HepG2 (cell line): ENCODE data around the gene FYB1. TPM values are rescaled to one million over a fixed set of nuclear protein-coding genes. Genes with fewer than 3 reads are reported as not detected.

ENCODE experiments used
- ATAC-seq: fragments of 200-7000 bp; cut with Tn5 transposase; 3 replicates; pipeline ENCODE4 v1.9.1; 2020; ENCODE audit warnings: mild to moderate bottlenecking, moderate library complexity
- BruUV-seq: library from RNA; stranded (reverse); fragments of 400-500 nt; replicated peaks from 2 replicates; lab custom pipeline; 2021; lab: Mats Ljungman, UMichigan
- CTCF ChIA-PET: fragments of 300-600 bp; formaldehyde crosslinking; extraction: SDS; loops from one replicate; lab custom pipeline; 2021; ENCODE audit warnings: low total read pairs, inconsistent platforms, low intra/inter-chr PET ratio; lab: Yijun Ruan, JAX
- POLR2A ChIA-PET: fragments of 350-600 bp; sonication (Branson Sonifier 250); formaldehyde crosslinking; loops from one replicate; lab custom pipeline; 2020; ENCODE audit warnings: antibody characterized with exemption, inconsistent platforms; lab: Yijun Ruan, JAX
- DNase-seq: peaks from one replicate; pipeline ENCODE4 v3.0.0-alpha.2; 2015; ENCODE audit warnings: low spot score
- FAIRE-seq: peaks from 3 replicates; lab custom pipeline; 2011; peaks lifted over from hg19 to GRCh38; lab: Jason Lieb, UNC
- H2AFZ ChIP-seq: one replicate; pipeline ENCODE4 v1.6.1; 2011; ENCODE audit warnings: low read length, inconsistent platforms
- H3K27ac ChIP-seq: fragments of 300-600 bp; 3 replicates; pipeline ENCODE4 v1.8.0; 2011; ENCODE audit warnings: mixed run types, mild to moderate bottlenecking, mixed read lengths, low read length, inconsistent platforms; ENCODE audit not compliant: insufficient read depth; ENCODE audit errors: extremely low read length
- H3K27me3 ChIP-seq, 2 experiments: fragments of 200-600 bp in 1 of 2; 2 replicates in 1 of 2; 3 replicates in 1 of 2; pipeline versions ENCODE4 v1.6.0 to v1.8.0; 2011; ENCODE audit warnings: low read length in 2 of 2, mild to moderate bottlenecking in 2 of 2, moderate library complexity in 2 of 2, inconsistent platforms in 1 of 2; ENCODE audit not compliant: insufficient read depth in 2 of 2, control insufficient read depth in 1 of 2
- H3K36me3 ChIP-seq, 2 experiments: fragments of 200-600 bp in 1 of 2; replicated peaks in 1 of 2; 2 replicates in 1 of 2; 3 replicates in 1 of 2; pipeline versions ENCODE4 v1.5.1 to v1.8.0; 2011; ENCODE audit warnings: low read length in 2 of 2, inconsistent platforms in 1 of 2; ENCODE audit not compliant: insufficient read depth in 2 of 2, control insufficient read depth in 1 of 2
- H3K4me1 ChIP-seq: 2 replicates; pipeline ENCODE4 v1.5.1; 2012; ENCODE audit warnings: low read length, inconsistent platforms; ENCODE audit not compliant: insufficient read depth
- H3K4me2 ChIP-seq: 2 replicates; pipeline ENCODE4 v1.6.0; 2011; ENCODE audit warnings: low read depth, low read length, inconsistent platforms
- H3K4me3 ChIP-seq, 3 experiments: fragments of 200-600 bp in 1 of 3; sonication (generic), shearing (Covaris generic) in 1 of 3; replicated peaks in 1 of 3; 2 replicates each; pipeline ENCODE4 v1.5.1; 2011 to 2016; ENCODE audit warnings: low read length in 3 of 3, inconsistent platforms in 2 of 3, low read depth in 2 of 3, mild to moderate bottlenecking in 2 of 3, control low read depth in 1 of 3, mixed read lengths in 1 of 3; ENCODE audit not compliant: insufficient read depth in 1 of 3
- H3K79me2 ChIP-seq: one replicate; pipeline ENCODE4 v1.6.1; 2011; ENCODE audit warnings: low read length, inconsistent platforms; ENCODE audit not compliant: insufficient read depth
- H3K9ac ChIP-seq: 2 replicates; pipeline ENCODE4 v1.6.0; 2011; ENCODE audit warnings: mild to moderate bottlenecking, low read depth, low read length, inconsistent platforms; ENCODE audit not compliant: insufficient read depth
- H3K9me3 ChIP-seq: 2 replicates; pipeline ENCODE4 v1.5.1; 2012; ENCODE audit warnings: mild to moderate bottlenecking, low read length
- H4K20me1 ChIP-seq: 2 replicates; pipeline ENCODE4 v1.6.0; 2011; ENCODE audit warnings: inconsistent platforms, mild to moderate bottlenecking, low read length, moderate library complexity; ENCODE audit not compliant: insufficient read depth
- ARID3A ChIP-seq: IDR thresholded peaks from 2 replicates; pipeline ENCODE4 v1.6.1; 2012; ENCODE audit warnings: low read depth, low read length, improper control_type of control experiment
- ETV6 ChIP-seq: sonication (generic); formaldehyde crosslinking; conservative IDR thresholded peaks from 2 replicates; pipeline ENCODE4 v1.4.0; 2020; ENCODE audit warnings: missing genetic modification reagents
- GABPA ChIP-seq, 2 experiments: IDR thresholded peaks; 2 replicates each; pipeline ENCODE4 v1.6.1; 2011 to 2016; ENCODE audit warnings: low read depth in 2 of 2, low read length in 1 of 2, missing biosample characterization in 1 of 2, missing genetic modification characterization in 1 of 2
- GABPB1 ChIP-seq: IDR thresholded peaks from 2 replicates; pipeline ENCODE4 v1.6.1; 2016; ENCODE audit warnings: mild to moderate bottlenecking, missing genetic modification reagents, moderate library complexity, missing compliant biosample characterization
- NFIB ChIP-seq: sonication (generic); formaldehyde crosslinking; IDR thresholded peaks from 2 replicates; pipeline ENCODE4 v1.9.0; 2021; ENCODE audit warnings: missing genetic modification reagents, mild to moderate bottlenecking, borderline replicate concordance
- NFKB2 ChIP-seq: sonication (generic); formaldehyde crosslinking; IDR thresholded peaks from 2 replicates; pipeline ENCODE4 v1.4.0; 2020; ENCODE audit warnings: missing genetic modification reagents, borderline replicate concordance
- RBFOX2 ChIP-seq: fragments of 200-400 bp; formaldehyde crosslinking; IDR thresholded peaks from 2 replicates; pipeline ENCODE4 v1.6.1; 2017; ENCODE audit warnings: low read depth, mild to moderate bottlenecking, low read length
- SP140L ChIP-seq: sonication (generic); formaldehyde crosslinking; IDR thresholded peaks from 2 replicates; pipeline ENCODE4 v1.4.0; 2020; ENCODE audit warnings: missing genetic modification reagents, borderline replicate concordance
- TRIM24 ChIP-seq: sonication (generic); formaldehyde crosslinking; IDR thresholded peaks from 2 replicates; pipeline ENCODE4 v1.8.0; 2022; ENCODE audit warnings: mild to moderate bottlenecking, missing genetic modification reagents
- U2AF1 ChIP-seq: fragments of 200-400 bp; formaldehyde crosslinking; optimal IDR thresholded peaks from 2 replicates; pipeline ENCODE3; 2017; ENCODE audit warnings: mild to moderate bottlenecking, low read depth, low read length
- ZBTB2 ChIP-seq: sonication (generic); formaldehyde crosslinking; IDR thresholded peaks from 2 replicates; pipeline ENCODE4 v1.8.0; 2022; ENCODE audit warnings: low read depth, missing genetic modification reagents
- ZBTB49 ChIP-seq: sonication (generic); formaldehyde crosslinking; IDR thresholded peaks from 2 replicates; pipeline ENCODE4 v1.4.0; 2020; ENCODE audit warnings: missing genetic modification reagents, borderline replicate concordance
- ZFAT ChIP-seq: sonication (generic); formaldehyde crosslinking; conservative IDR thresholded peaks from 2 replicates; pipeline ENCODE4 v1.8.1; 2023; ENCODE audit warnings: missing genetic modification reagents, inconsistent platforms
- ZFP41 ChIP-seq: sonication (generic); formaldehyde crosslinking; IDR thresholded peaks from 2 replicates; pipeline ENCODE4 v1.4.0; 2020; ENCODE audit warnings: mild to moderate bottlenecking, missing genetic modification reagents, borderline replicate concordance
- ZNF138 ChIP-seq: sonication (generic); formaldehyde crosslinking; IDR thresholded peaks from 2 replicates; pipeline ENCODE4 v1.5.0; 2020; ENCODE audit warnings: mild to moderate bottlenecking, low read depth, missing genetic modification reagents
- ZNF20 ChIP-seq: sonication (generic); formaldehyde crosslinking; IDR thresholded peaks from 2 replicates; pipeline ENCODE4 v1.4.0; 2020; ENCODE audit warnings: mild to moderate bottlenecking, moderate library complexity, missing genetic modification reagents
- WGBS: methylation state at CpG from one replicate; pipeline ENCODE4 v1.1.6; 2017; ENCODE audit warnings: low lambda C conversion rate; 5-methylcytosine and 5-hydroxymethylcytosine counted together
- in situ Hi-C: cut with HindIII; loops from 2 replicates; pipeline ENCODE4 v1.10.0; 2017; ENCODE audit warnings: low pct_unique_long_range_greater_than_20kb; ENCODE audit not compliant: extremely low pct_ligation_motif_present
- intact Hi-C: fragments of 100-400 bp; cut with micrococcal nuclease; formaldehyde crosslinking; loops from one replicate; pipeline ENCODE4 v1.10.0; 2022; ENCODE audit not compliant: unreplicated experiment
- polyA plus RNA-seq, 8 experiments: library from polyadenylated mRNA; depleted of rRNA in 3 of 8; stranded (reverse) in 7 of 8; unstranded in 1 of 8; fragments of >200 nt; fragmentation: Illumina TruSeq in 4 of 8; extraction: Trizol in 4 of 8; gene quantifications; 2 replicates each; pipeline versions ENCODE4 v1.2.1 to v1.2.3, GENCODE V29; 2011 to 2016; ENCODE audit warnings: low read depth in 4 of 8, missing spikeins in 1 of 8, mixed read lengths in 1 of 8; ENCODE audit not compliant: insufficient read depth in 1 of 8
- total RNA-seq, 5 experiments: library from RNA; depleted of rRNA; stranded (reverse); fragments of >200 nt; fragmentation: Illumina TruSeq; extraction: Trizol; gene quantifications; 2 replicates each; pipeline ENCODE4 v1.2.3, GENCODE V29; 2016; ENCODE audit warnings: low read depth in 1 of 5

FYB1 gene
- total and polyA plus RNA-seq, 2 of the 13 experiments (the other 11 are each of a cell fraction or from before 2014, with no cell fraction given) = 0.03 TPM; not detected in 1

- no peak for TF ChIP-seq ARID3A
- TF ChIP-seq ETV6 = no peak
- TF ChIP-seq ZBTB49 (CRISPR knock-in tag) = no peak
These were observed 59.4 kb downstream of the FYB1 start (continued) for GRCh38 chr5:39159811-39160490.

- no peaks in the 10 kb centered on the region for H3K27me3 ChIP-seq
- no peaks in the 10 kb centered on the region for H3K36me3 ChIP-seq
- no peaks in the 10 kb centered on the region for H3K9me3 ChIP-seq
- no peak overlapping the region for H3K9ac ChIP-seq
- no peaks in the 10 kb centered on the region for H3K4me1 ChIP-seq
- in situ Hi-C loops = loop anchor here (10.0 kb wide), 1 partner anchor 126 kb away; no protein-coding TSS in a partner anchor
- WGBS = 5% methylated on average over 2 of the region's 2 CpGs
- CTCF ChIA-PET = no interaction called here
- no peak overlapping the region for H3K4me2 ChIP-seq
- no peak overlapping the region for H3K4me3 ChIP-seq
- no peak for ATAC-seq
- no peaks in the 10 kb centered on the region for H4K20me1 ChIP-seq
- H2AFZ ChIP-seq = no peak overlapping the region
- TF ChIP-seq ZFAT (CRISPR knock-in tag) (no peak), ZFP41 (no peak), NFKB2 (no peak), ZBTB2 (CRISPR knock-in tag) (no peak), GABPA (IDR thresholded peaks at IDR 0.05; ENCODE audit: low read depth, low read length) (no peak), GABPA (CRISPR knock-in tag; IDR thresholded peaks at IDR 0.05; ENCODE audit: low read depth) (no peak), ZNF138 (CRISPR knock-in tag) (no peak), GABPB1 (no peak), U2AF1 (no peak), SP140L (no peak), RBFOX2 (no peak), NFIB (no peak), TRIM24 (CRISPR knock-in tag) (no peak), ZNF20 (CRISPR knock-in tag) (no peak)
- TF ChIP-seq, all 625 proteins: peak for 0
- DNase-seq (no peak), FAIRE-seq (no peak)
- BruUV-seq = no TSS peak
- intact Hi-C loops = no loop called here
- Histone ChIP-seq H3K27ac (no peak overlapping the region), H3K79me2 (no peaks in the 10 kb centered on the region)
- POLR2A ChIA-PET = no interaction called here
These were observed 60.6 kb downstream of the FYB1 start for GRCh38 chr5:39158786-39159185.
